Skeletal muscle tissue (tissue), 4 donors: ENCODE data around the gene KRTAP13-3. TPM values are rescaled to one million over a fixed set of nuclear protein-coding genes. Genes with fewer than 3 reads are reported as not detected.

Experiments
- H3K27ac ChIP-seq: one replicate; pipeline ENCODE4 v1.7.0; 2013; ENCODE audit warnings: mild to moderate bottlenecking, low read depth, low read length, inconsistent platforms
- H3K27me3 ChIP-seq, 3 donors: one replicate each; pipeline ENCODE4 v1.7.0; 2013; ENCODE audit warnings: low read length in 3 of 3; ENCODE audit not compliant: control insufficient read depth in 3 of 3, insufficient read depth in 3 of 3
- H3K36me3 ChIP-seq, 3 donors: one replicate each; pipeline ENCODE4 v1.7.0; 2013; ENCODE audit warnings: low read length in 3 of 3; ENCODE audit not compliant: control insufficient read depth in 3 of 3, insufficient read depth in 3 of 3
- H3K4me1 ChIP-seq, 3 donors: one replicate each; pipeline ENCODE4 v1.7.0; 2013; ENCODE audit warnings: low read length in 3 of 3, mild to moderate bottlenecking in 3 of 3; ENCODE audit not compliant: control insufficient read depth in 3 of 3, insufficient read depth in 3 of 3
- H3K4me3 ChIP-seq, 3 donors: one replicate each; pipeline ENCODE4 v1.7.0; 2013; ENCODE audit warnings: low read length in 3 of 3
- H3K9ac ChIP-seq, 3 donors: one replicate each; pipeline ENCODE4 v1.7.0; 2013; ENCODE audit warnings: low read length in 3 of 3, mild to moderate bottlenecking in 3 of 3, moderate library complexity in 2 of 3, low read depth in 1 of 3
- H3K9me3 ChIP-seq, 3 donors: one replicate each; pipeline ENCODE4 v1.7.0; 2013; ENCODE audit warnings: low read length in 3 of 3; ENCODE audit not compliant: control insufficient read depth in 3 of 3
- total RNA-seq: library from RNA; depleted of rRNA; stranded (reverse); fragments of >200 nt; gene quantifications from one replicate; pipeline ENCODE4 v1.2.3, GENCODE V29; 2014
- donor health status: Osteomylitis.

The KRTAP13-3 gene
- total RNA-seq, result not detected

GRCh38 chr21:30425826-30426225 is at the start of gene KRTAP13-3:
Gene KRTAP13-3, minus strand, starts transcription at chr21:30425926. Its CDS starts 14 bp downstream, at chr21:30425912.
- Histone ChIP-seq H3K27ac (no peak within 1 kb of the TSS), H3K9me3 (no peaks in the 10 kb centered on the region), H3K4me1 (no peaks in the 10 kb centered on the region), H3K4me3 (no peak within 1 kb of the TSS), H3K9ac (no peak within 1 kb of the TSS), H3K27me3 (no peaks in the 10 kb centered on the region), H3K36me3 (no peaks in the 10 kb centered on the region)

GRCh38 chr21:30468900-30469714 is 43.4 kb upstream of the KRTAP13-3 start:
- Histone ChIP-seq H3K36me3 (no peaks in the 10 kb centered on the region), H3K27ac (no peak overlapping the region), H3K4me1 (no peaks in the 10 kb centered on the region), H3K9me3 (no peaks in the 10 kb centered on the region), H3K9ac (no peak overlapping the region), H3K4me3 (no peak overlapping the region), H3K27me3 (no peaks in the 10 kb centered on the region)

- no peaks in the 10 kb centered on the region for H3K27me3 ChIP-seq
- H3K4me3 ChIP-seq, result no peak overlapping the region
- H3K9ac ChIP-seq, result no peak overlapping the region
- no peaks in the 10 kb centered on the region for H3K36me3 ChIP-seq
- no peaks in the 10 kb centered on the region for H3K9me3 ChIP-seq
- H3K4me1 ChIP-seq, result no peaks in the 10 kb centered on the region
- H3K27ac ChIP-seq, result no peak overlapping the region
Observed at GRCh38 chr21:30463713-30464112, 38.0 kb upstream of the KRTAP13-3 start.

GRCh38 chr21:30448514-30448913 is 22.8 kb upstream of the KRTAP13-3 start:
- no peaks in the 10 kb centered on the region for H3K4me1 ChIP-seq
- H3K27me3 ChIP-seq, result no peaks in the 10 kb centered on the region
- no peak overlapping the region for H3K27ac ChIP-seq
- H3K9me3 ChIP-seq, result no peaks in the 10 kb centered on the region
- no peaks in the 10 kb centered on the region for H3K36me3 ChIP-seq
- H3K9ac ChIP-seq, result no peak overlapping the region
- no peak overlapping the region for H3K4me3 ChIP-seq

- H3K4me1 ChIP-seq, result no peaks in the 10 kb centered on the region
Observed at GRCh38 chr21:30447056-30447455, 21.3 kb upstream of the KRTAP13-3 start.

GRCh38 chr21:30444204-30444603 is 18.5 kb upstream of the KRTAP13-3 start:
- Histone ChIP-seq H3K4me3 (no peak overlapping the region), H3K9ac (no peak overlapping the region), H3K36me3 (no peaks in the 10 kb centered on the region), H3K4me1 (no peaks in the 10 kb centered on the region), H3K27ac (no peak overlapping the region), H3K9me3 (no peaks in the 10 kb centered on the region), H3K27me3 (no peaks in the 10 kb centered on the region)

More at GRCh38 chr21:30447056-30447455, 21.3 kb upstream of the KRTAP13-3 start:
- Histone ChIP-seq H3K27me3 (no peaks in the 10 kb centered on the region), H3K9me3 (no peaks in the 10 kb centered on the region), H3K4me3 (no peak overlapping the region), H3K9ac (no peak overlapping the region), H3K36me3 (no peaks in the 10 kb centered on the region), H3K27ac (no peak overlapping the region)

- no peaks in the 10 kb centered on the region for H3K36me3 ChIP-seq
- H3K9ac ChIP-seq, result no peak overlapping the region
- no peak overlapping the region for H3K27ac ChIP-seq
- H3K27me3 ChIP-seq, result no peaks in the 10 kb centered on the region
- no peaks in the 10 kb centered on the region for H3K9me3 ChIP-seq
- no peaks in the 10 kb centered on the region for H3K4me1 ChIP-seq
- H3K4me3 ChIP-seq, result no peak overlapping the region
Observed at GRCh38 chr21:30443226-30443625, 17.5 kb upstream of the KRTAP13-3 start.

GRCh38 chr21:30439975-30440374 is 14.2 kb upstream of the KRTAP13-3 start, which contains the start of gene KRTAP15-1:
Gene KRTAP15-1, plus strand, starts transcription at chr21:30440275. Its CDS starts 53 bp downstream, at chr21:30440328.
- Histone ChIP-seq H3K4me1 (no peaks in the 10 kb centered on the region), H3K27ac (no peak within 1 kb of the TSS), H3K9me3 (no peaks in the 10 kb centered on the region), H3K27me3 (no peaks in the 10 kb centered on the region), H3K4me3 (no peak within 1 kb of the TSS), H3K36me3 (no peaks in the 10 kb centered on the region), H3K9ac (no peak within 1 kb of the TSS)

GRCh38 chr21:30437010-30437565 is 11.4 kb upstream of the KRTAP13-3 start:
- Histone ChIP-seq H3K36me3 (no peaks in the 10 kb centered on the region), H3K4me3 (no peak overlapping the region), H3K27me3 (peaks cover 0 to 2% (median 0%) of the 10 kb centered on the region in 3 donors), H3K9ac (no peak overlapping the region), H3K4me1 (no peaks in the 10 kb centered on the region), H3K27ac (no peak overlapping the region), H3K9me3 (no peaks in the 10 kb centered on the region)

- H3K9ac ChIP-seq, result no peak overlapping the region
- no peaks in the 10 kb centered on the region for H3K36me3 ChIP-seq
- no peak overlapping the region for H3K27ac ChIP-seq
- peaks cover 0 to 2% (median 0%) of the 10 kb centered on the region in 3 donors for H3K27me3 ChIP-seq
- no peak overlapping the region for H3K4me3 ChIP-seq
- H3K4me1 ChIP-seq, result no peaks in the 10 kb centered on the region
- no peaks in the 10 kb centered on the region for H3K9me3 ChIP-seq
Observed at GRCh38 chr21:30434033-30434631, 8.4 kb upstream of the KRTAP13-3 start.
